Fibroblast of lung (primary cell): ENCODE measurements around the gene TRAK1.

ENCODE experiments used
- EZH2 ChIP-seq: IDR thresholded peaks from 2 replicates; pipeline ENCODE4 v1.5.1; 2012; ENCODE audit warnings: low read length, control low read depth, mild to moderate bottlenecking; ENCODE audit errors: missing control alignments
- TF ChIP-seq, protein P1 (sequence below), 2 donors: IDR thresholded peaks in 1 of 2; conservative IDR thresholded peaks in 1 of 2; 1 replicate in 1 of 2; 2 replicates in 1 of 2; pipeline ENCODE4 v1.5.1; 2011 to 2012; ENCODE audit warnings: low read length in 2 of 2, control low read depth in 1 of 2, inconsistent platforms in 1 of 2, low read depth in 1 of 2, mild to moderate bottlenecking in 1 of 2

DNA sequence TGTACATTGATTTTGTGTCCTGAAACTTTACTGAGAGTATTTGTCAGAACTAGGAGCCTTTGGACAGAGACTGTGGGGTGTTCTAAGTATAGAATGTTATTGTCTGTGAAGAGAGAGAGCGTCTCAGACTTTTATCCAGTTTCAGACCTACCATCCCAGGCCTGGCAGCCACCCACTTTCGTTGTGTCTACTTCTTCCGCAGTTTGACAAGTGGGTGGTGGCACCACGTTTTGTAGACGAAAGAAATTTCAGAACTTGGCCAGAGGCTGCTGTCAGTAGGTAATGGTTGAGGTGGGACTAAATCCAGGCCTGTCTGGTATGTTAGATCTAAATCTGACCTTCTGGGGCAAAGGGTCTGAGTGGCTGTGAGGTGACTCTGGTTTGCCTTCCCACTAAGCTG, 13.4 kb upstream of the TRAK1 start:
- TF ChIP-seq, protein P1, sequence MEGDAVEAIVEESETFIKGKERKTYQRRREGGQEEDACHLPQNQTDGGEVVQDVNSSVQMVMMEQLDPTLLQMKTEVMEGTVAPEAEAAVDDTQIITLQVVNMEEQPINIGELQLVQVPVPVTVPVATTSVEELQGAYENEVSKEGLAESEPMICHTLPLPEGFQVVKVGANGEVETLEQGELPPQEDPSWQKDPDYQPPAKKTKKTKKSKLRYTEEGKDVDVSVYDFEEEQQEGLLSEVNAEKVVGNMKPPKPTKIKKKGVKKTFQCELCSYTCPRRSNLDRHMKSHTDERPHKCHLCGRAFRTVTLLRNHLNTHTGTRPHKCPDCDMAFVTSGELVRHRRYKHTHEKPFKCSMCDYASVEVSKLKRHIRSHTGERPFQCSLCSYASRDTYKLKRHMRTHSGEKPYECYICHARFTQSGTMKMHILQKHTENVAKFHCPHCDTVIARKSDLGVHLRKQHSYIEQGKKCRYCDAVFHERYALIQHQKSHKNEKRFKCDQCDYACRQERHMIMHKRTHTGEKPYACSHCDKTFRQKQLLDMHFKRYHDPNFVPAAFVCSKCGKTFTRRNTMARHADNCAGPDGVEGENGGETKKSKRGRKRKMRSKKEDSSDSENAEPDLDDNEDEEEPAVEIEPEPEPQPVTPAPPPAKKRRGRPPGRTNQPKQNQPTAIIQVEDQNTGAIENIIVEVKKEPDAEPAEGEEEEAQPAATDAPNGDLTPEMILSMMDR (conservative IDR thresholded peaks at IDR 0.05 in 1 of 2, IDR thresholded peaks at IDR 0.05 in 1 of 2; ENCODE audit: low read depth in 1 of 2, low read length in 2 of 2), result no peak
- no peak for TF ChIP-seq EZH2
